ENCODE measurements around the gene MAPKAPK2.

- TF ChIP-seq POLR2A (IDR thresholded peaks at IDR 0.05) = no peak
- TF ChIP-seq CTCF (IDR thresholded peaks at IDR 0.05) = no peak
Observed at GRCh38 chr1:206727981-206728696, 43.4 kb downstream of the MAPKAPK2 start.
